HL-60 (cell line): Measurements from ENCODE around the gene ICA1L.

Experiments
- CTCF ChIP-seq: IDR thresholded peaks from one replicate; pipeline ENCODE4 v1.5.1; 2011; ENCODE audit warnings: low read length, control low read depth, inconsistent platforms; ENCODE audit not compliant: insufficient read depth
- GABPA ChIP-seq: IDR thresholded peaks from 2 replicates; pipeline ENCODE4 v1.6.1; 2012; ENCODE audit warnings: low read depth
- POLR2AphosphoS5 ChIP-seq: IDR thresholded peaks from 2 replicates; pipeline ENCODE4 v1.6.1; 2012; ENCODE audit warnings: low read depth
- REST ChIP-seq: IDR thresholded peaks from 2 replicates; pipeline ENCODE4 v1.6.1; 2012; ENCODE audit warnings: low read depth; ENCODE audit not compliant: insufficient replicate concordance
- SPI1 ChIP-seq: IDR thresholded peaks from 2 replicates; pipeline ENCODE4 v1.6.1; 2012; ENCODE audit warnings: low read depth, mild to moderate bottlenecking, borderline replicate concordance

- TF ChIP-seq CTCF (no peak), POLR2AphosphoS5 (no peak), GABPA (no peak), REST (no peak), SPI1 (no peak)
These were observed 100.2 kb downstream of the ICA1L start for GRCh38 chr2:202771336-202771735.
